Endodermal cell (in vitro differentiated cells): Measurements from ENCODE around the gene ASAP2. TPM values are rescaled to one million over a fixed set of nuclear protein-coding genes. Genes with fewer than 3 reads are reported as not detected.

Experiments
- DNase-seq: peaks from one replicate; pipeline ENCODE4 v3.0.0-alpha.2; 2017
- H3K27ac ChIP-seq: 2 replicates; pipeline ENCODE4 v1.5.1; 2013; ENCODE audit warnings: mild to moderate bottlenecking, low read depth, low read length, moderate library complexity
- H3K27me3 ChIP-seq: 2 replicates; pipeline ENCODE4 v1.6.1; 2013; ENCODE audit warnings: mild to moderate bottlenecking, low read length, moderate library complexity; ENCODE audit not compliant: insufficient read depth, control insufficient read depth, poor library complexity, severe bottlenecking
- H3K36me3 ChIP-seq: 2 replicates; pipeline ENCODE4 v1.7.0; 2013; ENCODE audit warnings: mild to moderate bottlenecking, low read length, moderate library complexity; ENCODE audit not compliant: control insufficient read depth, insufficient read depth
- H3K4me1 ChIP-seq: one replicate; pipeline ENCODE4 v1.7.0; 2013; ENCODE audit warnings: low read length; ENCODE audit not compliant: control insufficient read depth, insufficient read depth
- H3K4me3 ChIP-seq: 2 replicates; pipeline ENCODE4 v1.5.1; 2013; ENCODE audit warnings: mild to moderate bottlenecking, low read length, moderate library complexity
- H3K9ac ChIP-seq: 2 replicates; pipeline ENCODE4 v1.6.1; 2013; ENCODE audit warnings: mild to moderate bottlenecking, low read length, moderate library complexity; ENCODE audit not compliant: poor library complexity, severe bottlenecking; ENCODE audit errors: extremely low read depth
- H3K9me3 ChIP-seq: 2 replicates; pipeline ENCODE4 v1.6.1; 2013; ENCODE audit warnings: mild to moderate bottlenecking, low read length, moderate library complexity; ENCODE audit not compliant: control insufficient read depth
- H3K27ac Mint-ChIP-seq: 2 replicates; pipeline ENCODE4 v1.8.0; 2020; ENCODE audit warnings: mixed read lengths
- H3K27me3 Mint-ChIP-seq: 2 replicates; pipeline ENCODE4 v1.8.0; 2021; ENCODE audit warnings: mild to moderate bottlenecking, mixed read lengths; ENCODE audit not compliant: insufficient read depth
- H3K36me3 Mint-ChIP-seq: 2 replicates; pipeline ENCODE4 v1.8.0; 2020; ENCODE audit warnings: low read depth, mixed read lengths
- H3K4me1 Mint-ChIP-seq: 2 replicates; pipeline ENCODE4 v1.8.0; 2020; ENCODE audit warnings: mixed read lengths
- H3K4me3 Mint-ChIP-seq: 2 replicates; pipeline ENCODE4 v1.8.0; 2020; ENCODE audit warnings: mild to moderate bottlenecking, moderate library complexity, mixed read lengths
- H3K9me3 Mint-ChIP-seq: 2 replicates; pipeline ENCODE4 v1.8.0; 2020; ENCODE audit warnings: mild to moderate bottlenecking, mixed read lengths
- WGBS, 2 experiments: methylation state at CpG; one replicate each; pipeline versions ENCODE4 v1.1.5 to v1.1.7; 2013; ENCODE audit warnings: missing lambda C conversion rate in 2 of 2, mixed read lengths in 1 of 2; ENCODE audit not compliant: insufficient coverage in 1 of 2, insufficient read length in 1 of 2; 5-methylcytosine and 5-hydroxymethylcytosine counted together
- long read RNA-seq, 4 experiments: library from polyadenylated mRNA in 2 of 4; library from RNA in 1 of 4; library from capped mRNA in 1 of 4; stranded (forward) in 3 of 4; unstranded in 1 of 4; transcript quantifications; one replicate each; pipeline ENCODE4 v2.0.0, GENCODE V29; 2020 to 2021; ENCODE audit warnings: inconsistent platforms in 1 of 4
- polyA plus RNA-seq, 2 experiments: library from polyadenylated mRNA; stranded (reverse); fragments of 50-300 nt; gene quantifications; one replicate each; pipeline ENCODE4 v1.2.3, GENCODE V29; 2013
- total RNA-seq, 2 donors: library from RNA; stranded (reverse); fragmentation: NEBNext Ultra II Directional in 1 of 2; extraction: Animal tissue kit (Norgen Biotek cat#: 25700) in 1 of 2; gene quantifications; 2 replicates in 1 of 2; 3 replicates in 1 of 2; pipeline ENCODE4 v1.2.1, GENCODE V29; 2021
- TF ChIP-seq, protein P1 (sequence below): fragments of 200-600 bp; sonication (generic); conservative IDR thresholded peaks from 2 replicates; pipeline ENCODE4 v1.5.0; 2021; ENCODE audit warnings: antibody characterized with exemption, mild to moderate bottlenecking

Gene ASAP2
- total RNA-seq: 10 to 100 TPM; 11.8 to 20.4 TPM
- polyA plus RNA-seq (2013, experiment 1 of 2): 45.7 TPM
- polyA plus RNA-seq (2013, experiment 2 of 2): 45.8 TPM
- long read RNA-seq, experiment 1, full-length matches to known transcripts: 1 of 6 reads
- long read RNA-seq, experiment 1, partial matches to known transcripts: 1 of 6 reads
- long read RNA-seq, experiment 1, other reads (novel, unspliced or antisense): 4 of 6 reads
- long read RNA-seq, experiment 2, full-length matches to known transcripts: 10 of 27 reads
- long read RNA-seq, experiment 2, partial matches to known transcripts: 7 of 27 reads
- long read RNA-seq, experiment 2, other reads (novel, unspliced or antisense): 10 of 27 reads
- long read RNA-seq, experiment 3, partial matches to known transcripts: 0 of 3 reads
- long read RNA-seq, experiment 3, other reads (novel, unspliced or antisense): 2 of 3 reads
- long read RNA-seq, experiment 4, partial matches to known transcripts: 1 of 1 reads
- long read RNA-seq, experiment 4, other reads (novel, unspliced or antisense): 0 of 1 reads

DNA sequence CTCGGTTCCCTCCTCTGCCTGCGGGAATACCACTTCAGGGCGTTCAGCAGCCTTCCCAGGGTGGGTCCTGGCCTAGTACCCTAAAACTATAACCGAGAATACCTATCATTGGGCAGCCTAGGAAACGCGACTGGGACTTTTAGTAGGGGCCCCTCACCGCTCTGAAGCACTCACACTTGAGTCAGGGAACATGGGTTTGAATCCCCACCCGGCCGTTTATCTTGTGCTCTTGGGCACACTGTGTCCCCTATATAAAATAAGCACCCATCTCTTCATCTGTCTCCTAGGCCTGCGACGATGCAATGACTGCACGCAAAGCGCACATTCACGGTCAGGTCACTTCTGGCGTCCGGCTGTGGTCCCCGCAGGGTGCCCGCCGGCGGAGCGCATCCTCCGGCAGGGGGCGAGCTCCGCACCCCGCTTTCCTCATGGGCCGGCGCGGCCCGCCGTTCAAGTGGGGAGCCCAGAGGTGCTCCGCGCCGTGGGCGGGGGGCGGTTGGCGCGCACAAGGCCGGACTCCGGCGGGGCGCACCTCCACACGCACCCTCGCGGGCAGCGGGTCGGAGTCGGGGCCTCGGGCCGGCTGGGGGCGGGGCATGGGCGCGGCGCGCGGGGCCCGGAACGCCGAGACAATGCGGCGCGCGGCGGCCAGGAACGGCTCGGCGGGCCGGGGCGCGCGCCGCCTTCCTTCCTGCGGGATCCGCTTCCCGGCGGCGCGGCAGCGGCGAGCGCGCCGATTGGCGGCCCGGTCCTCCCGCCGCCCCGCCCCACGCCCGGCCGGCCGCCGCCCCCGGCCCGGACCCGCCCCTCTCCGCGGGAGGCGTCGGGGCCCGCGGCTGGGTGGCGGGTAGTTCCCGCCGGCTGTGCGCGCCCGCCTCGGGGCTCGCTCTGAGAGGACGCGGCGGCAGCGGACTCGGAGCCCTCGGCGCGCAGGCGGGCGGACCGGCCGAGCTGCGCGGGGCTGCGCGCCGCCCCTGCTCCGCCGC, at the start of gene ASAP2:
ASAP2 (plus strand) TSS at position 850 of the 986 bp plus-strand sequence. CDS start 293 bp downstream, outside the sequence.
- Mint-ChIP-seq H3K36me3 (no peaks in the 10 kb centered on the region), H3K27ac (no peak within 1 kb of the TSS), H3K4me3 (peak within 1 kb of the TSS; percentile 65), H3K4me1 (peaks cover 12% of the 10 kb centered on the region), H3K27me3 (peaks cover 71% of the 10 kb centered on the region), H3K9me3 (no peaks in the 10 kb centered on the region)
- TF ChIP-seq, protein P1, sequence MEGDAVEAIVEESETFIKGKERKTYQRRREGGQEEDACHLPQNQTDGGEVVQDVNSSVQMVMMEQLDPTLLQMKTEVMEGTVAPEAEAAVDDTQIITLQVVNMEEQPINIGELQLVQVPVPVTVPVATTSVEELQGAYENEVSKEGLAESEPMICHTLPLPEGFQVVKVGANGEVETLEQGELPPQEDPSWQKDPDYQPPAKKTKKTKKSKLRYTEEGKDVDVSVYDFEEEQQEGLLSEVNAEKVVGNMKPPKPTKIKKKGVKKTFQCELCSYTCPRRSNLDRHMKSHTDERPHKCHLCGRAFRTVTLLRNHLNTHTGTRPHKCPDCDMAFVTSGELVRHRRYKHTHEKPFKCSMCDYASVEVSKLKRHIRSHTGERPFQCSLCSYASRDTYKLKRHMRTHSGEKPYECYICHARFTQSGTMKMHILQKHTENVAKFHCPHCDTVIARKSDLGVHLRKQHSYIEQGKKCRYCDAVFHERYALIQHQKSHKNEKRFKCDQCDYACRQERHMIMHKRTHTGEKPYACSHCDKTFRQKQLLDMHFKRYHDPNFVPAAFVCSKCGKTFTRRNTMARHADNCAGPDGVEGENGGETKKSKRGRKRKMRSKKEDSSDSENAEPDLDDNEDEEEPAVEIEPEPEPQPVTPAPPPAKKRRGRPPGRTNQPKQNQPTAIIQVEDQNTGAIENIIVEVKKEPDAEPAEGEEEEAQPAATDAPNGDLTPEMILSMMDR: peak; percentile 87
- Histone ChIP-seq H3K4me1 (no peaks in the 10 kb centered on the region), H3K4me3 (peak within 1 kb of the TSS; percentile 84), H3K9ac (peak within 1 kb of the TSS; percentile 47), H3K27ac (peak within 1 kb of the TSS; percentile 85), H3K9me3 (no peaks in the 10 kb centered on the region), H3K36me3 (no peaks in the 10 kb centered on the region), H3K27me3 (peaks cover 46% of the 10 kb centered on the region)
- DNase-seq: peak; percentile 84
- WGBS, 2 experiments: 1 to 5% methylated on average over 8 to 128 of the region's 128 CpGs

DNA sequence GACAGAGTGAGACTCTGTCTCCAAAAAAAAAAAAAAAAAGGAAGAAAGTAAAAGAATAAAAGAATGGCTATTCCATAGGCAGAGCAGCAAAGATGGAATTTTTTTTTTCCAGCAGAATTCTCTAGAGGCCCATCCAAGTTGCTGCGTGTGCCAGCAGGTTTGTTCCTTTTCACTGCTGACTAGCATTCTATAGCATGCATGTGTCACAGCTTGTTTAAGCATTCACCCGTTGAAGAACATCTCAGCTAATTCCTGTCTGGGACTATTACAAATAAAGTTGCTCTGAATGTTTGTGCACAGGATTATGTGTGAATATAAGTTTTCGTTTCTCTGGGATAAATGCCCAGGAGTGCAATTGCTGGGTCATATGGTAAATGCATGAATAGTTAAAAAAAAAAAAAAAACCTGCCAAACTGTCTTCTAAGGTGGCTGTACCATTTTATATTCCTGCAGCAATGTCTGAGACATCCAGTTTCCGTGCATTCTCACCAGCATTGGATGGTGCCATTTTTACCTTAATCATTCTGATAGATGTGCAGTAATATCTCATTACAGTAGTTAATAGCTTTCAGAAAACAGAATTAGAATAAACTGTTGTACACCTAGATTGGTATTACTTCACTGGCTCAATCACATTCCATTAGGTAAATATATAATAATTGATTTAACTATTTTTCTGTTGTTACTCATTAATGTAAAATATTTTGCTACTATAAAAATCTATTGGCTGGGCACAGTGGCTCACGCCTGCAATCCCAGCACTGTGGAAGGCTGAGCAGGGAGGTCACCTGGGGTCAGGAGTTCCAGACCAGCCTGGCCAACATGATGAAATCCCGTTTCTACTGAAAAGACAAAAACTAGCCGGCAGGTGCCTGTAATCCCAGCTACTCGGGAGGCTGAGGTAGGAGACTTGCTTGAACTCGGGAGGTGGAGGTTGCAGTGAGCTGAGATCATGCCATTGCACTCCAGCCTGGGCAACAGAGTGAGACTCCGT, 47.5 kb upstream of the ASAP2 start:
- Histone ChIP-seq H3K27ac (no peak overlapping the region), H3K4me1 (no peaks in the 10 kb centered on the region), H3K9ac (no peak overlapping the region), H3K9me3 (no peaks in the 10 kb centered on the region), H3K4me3 (no peak overlapping the region), H3K36me3 (no peaks in the 10 kb centered on the region), H3K27me3 (peaks cover 6% of the 10 kb centered on the region)
- H3K27me3 Mint-ChIP-seq: peaks cover 7% of the 10 kb centered on the region
- 90% methylated on average over 6 to 10 of the region's 10 CpGs for WGBS, 2 experiments
- no peaks in the 10 kb centered on the region for H3K9me3 Mint-ChIP-seq
- no peaks in the 10 kb centered on the region for H3K36me3 Mint-ChIP-seq
- H3K4me3 Mint-ChIP-seq: no peak overlapping the region
- no peak for DNase-seq
- no peaks in the 10 kb centered on the region for H3K4me1 Mint-ChIP-seq
- TF ChIP-seq, protein P1: no peak
- no peak overlapping the region for H3K27ac Mint-ChIP-seq
